IPS DF 6.9 (cell line): ENCODE data around the gene FMNL3.

Source experiments
- DNase-seq: peaks from one replicate; pipeline ENCODE4 v3.0.0-alpha.2; 2013; ENCODE audit warnings: low read depth, low spot score
- H3K27ac ChIP-seq: one replicate; pipeline ENCODE4 v1.5.1; 2013; ENCODE audit warnings: low read length, control low read depth
- H3K27me3 ChIP-seq: 2 replicates; pipeline ENCODE4 v1.6.1; 2013; ENCODE audit warnings: mild to moderate bottlenecking, low read length; ENCODE audit not compliant: control insufficient read depth, insufficient read depth
- H3K36me3 ChIP-seq: 2 replicates; pipeline ENCODE4 v1.6.1; 2013; ENCODE audit warnings: low read length; ENCODE audit not compliant: control insufficient read depth, insufficient read depth
- H3K4me1 ChIP-seq: 2 replicates; pipeline ENCODE4 v1.6.1; 2013; ENCODE audit warnings: low read length; ENCODE audit not compliant: control insufficient read depth, insufficient read depth
- H3K4me3 ChIP-seq: 2 replicates; pipeline ENCODE4 v1.5.1; 2013; ENCODE audit warnings: mild to moderate bottlenecking, low read length
- H3K9me3 ChIP-seq: 2 replicates; pipeline ENCODE4 v1.6.1; 2013; ENCODE audit warnings: low read length, inconsistent platforms; ENCODE audit not compliant: control insufficient read depth, insufficient read depth
- WGBS: extraction: QIAGEN DNeasy Blood & Tissue Kit; methylation state at CpG from one replicate; pipeline ENCODE4 v1.1.7; 2013; ENCODE audit warnings: mixed read lengths, missing lambda C conversion rate; ENCODE audit not compliant: insufficient read length, insufficient coverage; 5-methylcytosine and 5-hydroxymethylcytosine counted together

Gene FMNL3, protein sequence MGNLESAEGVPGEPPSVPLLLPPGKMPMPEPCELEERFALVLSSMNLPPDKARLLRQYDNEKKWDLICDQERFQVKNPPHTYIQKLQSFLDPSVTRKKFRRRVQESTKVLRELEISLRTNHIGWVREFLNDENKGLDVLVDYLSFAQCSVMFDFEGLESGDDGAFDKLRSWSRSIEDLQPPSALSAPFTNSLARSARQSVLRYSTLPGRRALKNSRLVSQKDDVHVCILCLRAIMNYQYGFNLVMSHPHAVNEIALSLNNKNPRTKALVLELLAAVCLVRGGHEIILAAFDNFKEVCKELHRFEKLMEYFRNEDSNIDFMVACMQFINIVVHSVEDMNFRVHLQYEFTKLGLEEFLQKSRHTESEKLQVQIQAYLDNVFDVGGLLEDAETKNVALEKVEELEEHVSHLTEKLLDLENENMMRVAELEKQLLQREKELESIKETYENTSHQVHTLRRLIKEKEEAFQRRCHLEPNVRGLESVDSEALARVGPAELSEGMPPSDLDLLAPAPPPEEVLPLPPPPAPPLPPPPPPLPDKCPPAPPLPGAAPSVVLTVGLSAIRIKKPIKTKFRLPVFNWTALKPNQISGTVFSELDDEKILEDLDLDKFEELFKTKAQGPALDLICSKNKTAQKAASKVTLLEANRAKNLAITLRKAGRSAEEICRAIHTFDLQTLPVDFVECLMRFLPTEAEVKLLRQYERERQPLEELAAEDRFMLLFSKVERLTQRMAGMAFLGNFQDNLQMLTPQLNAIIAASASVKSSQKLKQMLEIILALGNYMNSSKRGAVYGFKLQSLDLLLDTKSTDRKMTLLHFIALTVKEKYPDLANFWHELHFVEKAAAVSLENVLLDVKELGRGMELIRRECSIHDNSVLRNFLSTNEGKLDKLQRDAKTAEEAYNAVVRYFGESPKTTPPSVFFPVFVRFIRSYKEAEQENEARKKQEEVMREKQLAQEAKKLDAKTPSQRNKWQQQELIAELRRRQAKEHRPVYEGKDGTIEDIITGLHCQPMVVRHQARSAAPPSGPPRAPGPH

DNA sequence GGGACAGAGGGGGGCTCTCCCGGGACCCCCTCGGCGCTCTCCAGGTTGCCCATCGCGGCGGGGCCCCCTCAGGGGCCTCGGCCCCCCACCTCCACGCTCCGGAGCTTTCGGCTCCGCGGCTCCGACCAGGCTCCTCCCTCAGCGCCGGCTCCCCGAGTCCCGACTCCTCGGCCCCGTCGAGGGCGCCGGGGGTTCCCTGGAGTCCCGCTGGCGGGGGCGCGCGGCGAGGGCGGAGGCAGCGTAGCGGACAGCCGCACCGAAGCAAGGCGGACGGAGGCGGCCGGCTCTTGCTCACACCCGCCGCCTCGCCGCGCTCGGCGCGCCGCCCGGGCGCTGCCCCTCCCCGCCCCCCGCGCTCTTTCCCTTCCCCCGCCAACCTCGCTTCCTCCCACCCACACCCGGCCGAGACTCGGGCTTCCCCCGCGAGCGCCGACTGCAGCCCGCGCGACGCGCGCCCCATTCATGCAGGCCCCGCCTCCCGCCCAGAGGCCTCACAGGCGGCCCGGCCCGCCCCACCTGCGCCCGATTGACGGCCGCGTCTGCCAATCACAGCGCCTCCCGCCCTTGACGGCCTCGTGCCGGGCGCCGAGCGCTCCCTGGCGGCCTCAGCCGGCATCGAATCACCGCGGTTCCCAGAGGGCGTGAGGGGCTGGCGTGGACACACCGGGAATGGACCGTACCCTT lies at the start of gene FMNL3:
Gene FMNL3, minus strand, starts transcription at position 278 of the 684 bp plus-strand sequence. Its CDS starts 225 bp downstream, at position 53.
- Histone ChIP-seq H3K4me1 (peaks cover 10% of the 10 kb centered on the region), H3K4me3 (peak within 1 kb of the TSS; percentile 71)

DNA sequence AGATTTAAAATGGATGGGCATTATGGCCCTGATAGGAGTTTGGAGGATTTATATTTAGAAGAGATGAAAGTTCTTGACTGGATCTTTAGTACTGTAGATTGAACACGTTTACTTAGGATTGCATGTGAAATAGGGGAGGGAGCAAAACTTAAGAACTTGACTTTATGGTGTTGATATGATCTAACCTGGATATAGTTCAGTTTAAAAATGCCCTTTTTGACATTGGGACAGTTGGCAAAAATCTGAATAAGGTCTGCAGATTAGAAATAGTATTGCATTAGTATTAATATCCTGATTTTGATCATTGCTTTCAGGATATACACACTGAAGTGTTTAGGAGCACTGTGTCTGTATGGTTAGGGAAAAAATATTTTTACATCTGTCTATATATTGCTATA lies 43.8 kb upstream of the FMNL3 start:
- Histone ChIP-seq H3K27ac (no peak overlapping the region), H3K4me3 (no peak overlapping the region), H3K4me1 (no peaks in the 10 kb centered on the region)

More for the DNA sequence above, at the start of gene FMNL3:
- no peaks in the 10 kb centered on the region for H3K9me3 ChIP-seq
- peak; percentile 85 for DNase-seq
- H3K27me3 ChIP-seq = peaks cover 2% of the 10 kb centered on the region; the same call in 1 of the 2 replicates
- WGBS = no CpG with 5 or more reads among the region's 93 CpGs
- H3K27ac ChIP-seq = no peak within 1 kb of the TSS
- no peaks in the 10 kb centered on the region for H3K36me3 ChIP-seq

GRCh38 chr12:49750027-49750995 lies 43.1 kb upstream of the FMNL3 start:
- Histone ChIP-seq H3K27me3 (no peaks in the 10 kb centered on the region), H3K36me3 (peaks cover 13% of the 10 kb centered on the region; the same call in 1 of the 2 replicates), H3K27ac (no peak overlapping the region), H3K9me3 (no peaks in the 10 kb centered on the region), H3K4me3 (no peak overlapping the region), H3K4me1 (no peaks in the 10 kb centered on the region)
- DNase-seq = no peak
- WGBS = no CpG with 5 or more reads among the region's 8 CpGs

More for the DNA sequence above, 43.8 kb upstream of the FMNL3 start:
- DNase-seq = no peak
- Histone ChIP-seq H3K36me3 (peaks cover 15% of the 10 kb centered on the region; the same call in 1 of the 2 replicates), H3K9me3 (no peaks in the 10 kb centered on the region), H3K27me3 (no peaks in the 10 kb centered on the region)
- 100% methylated on average over 1 of the region's 1 CpG for WGBS

GRCh38 chr12:49748800-49749199 lies 41.6 kb upstream of the FMNL3 start:
- Histone ChIP-seq H3K27me3 (no peaks in the 10 kb centered on the region), H3K4me1 (no peaks in the 10 kb centered on the region), H3K36me3 (peaks cover 9% of the 10 kb centered on the region; the same call in 1 of the 2 replicates), H3K4me3 (no peak overlapping the region), H3K27ac (no peak overlapping the region), H3K9me3 (no peaks in the 10 kb centered on the region)
- WGBS = no CpG with 5 or more reads among the region's 3 CpGs
- DNase-seq = no peak

- Histone ChIP-seq H3K4me3 (no peak overlapping the region), H3K27ac (no peak overlapping the region), H3K9me3 (no peaks in the 10 kb centered on the region), H3K4me1 (no peaks in the 10 kb centered on the region), H3K36me3 (peaks cover 6% of the 10 kb centered on the region; the same call in 1 of the 2 replicates), H3K27me3 (no peaks in the 10 kb centered on the region)
- no peak for DNase-seq
- WGBS = no CpG with 5 or more reads among the region's 1 CpG
Measured at GRCh38 chr12:49748306-49748705, 41.1 kb upstream of the FMNL3 start.

- Histone ChIP-seq H3K4me3 (no peak overlapping the region), H3K27me3 (no peaks in the 10 kb centered on the region), H3K9me3 (no peaks in the 10 kb centered on the region), H3K27ac (no peak overlapping the region), H3K4me1 (no peaks in the 10 kb centered on the region; the same call in 1 of the 2 replicates), H3K36me3 (no peaks in the 10 kb centered on the region)
- no peak for DNase-seq
- no CpG with 5 or more reads among the region's 3 CpGs for WGBS
Measured at GRCh38 chr12:49744363-49744885, 37.2 kb upstream of the FMNL3 start.

- Histone ChIP-seq H3K4me3 (peak overlapping the region; percentile 83), H3K27ac (no peak overlapping the region), H3K4me1 (no peaks in the 10 kb centered on the region; the same call in 1 of the 2 replicates), H3K9me3 (no peaks in the 10 kb centered on the region), H3K27me3 (no peaks in the 10 kb centered on the region), H3K36me3 (no peaks in the 10 kb centered on the region)
- no peak for DNase-seq
- WGBS = no CpG with 5 or more reads among the region's 35 CpGs
Measured at GRCh38 chr12:49741882-49742620, 34.8 kb upstream of the FMNL3 start.

- peak; percentile 100 for DNase-seq
- no CpG with 5 or more reads among the region's 50 CpGs for WGBS
- peak within 1 kb of the TSS; percentile 83 for H3K4me3 ChIP-seq
- no peaks in the 10 kb centered on the region for H3K36me3 ChIP-seq
- no peak within 1 kb of the TSS for H3K27ac ChIP-seq
- no peaks in the 10 kb centered on the region for H3K27me3 ChIP-seq
- H3K9me3 ChIP-seq = no peaks in the 10 kb centered on the region
- H3K4me1 ChIP-seq = no peaks in the 10 kb centered on the region; the same call in 1 of the 2 replicates
Measured at GRCh38 chr12:49740930-49741881, 34.0 kb upstream of the FMNL3 start, which contains the start of gene TMBIM6. TMBIM6 (plus strand) TSS chr12:49741557; CDS start chr12:49752494, 10,937 bp downstream.
